Tibial artery (tissue), 4 donors: ENCODE data around the gene NPFFR1.

Experiments used
- DNase-seq, 2 donors: peaks; one replicate each; pipeline ENCODE4 v3.0.0-alpha.2; 2019
- H3K27ac ChIP-seq, 2 donors: fragments of 200-600 bp; sonication (generic) in 1 of 2; 1 replicate in 1 of 2; 2 replicates in 1 of 2; pipeline ENCODE4 v1.5.1; 2018 to 2019; ENCODE audit warnings: mild to moderate bottlenecking in 1 of 2
- H3K27me3 ChIP-seq, 2 donors: fragments of 200-600 bp; sonication (generic) in 1 of 2; one replicate each; pipeline versions ENCODE4 v1.5.1 to v1.6.0; 2016 to 2019
- H3K36me3 ChIP-seq, 3 donors: fragments of 200-600 bp; sonication (generic) in 2 of 3; one replicate each; pipeline ENCODE4 v1.5.1; 2016 to 2019; ENCODE audit warnings: mild to moderate bottlenecking in 2 of 3
- H3K4me1 ChIP-seq, 4 donors: fragments of 200-600 bp; sonication (generic) in 2 of 4; 1 replicate in 3 of 4; 2 replicates in 1 of 4; pipeline ENCODE4 v1.5.1; 2016 to 2019
- H3K4me3 ChIP-seq, 2 donors: fragments of 200-600 bp; sonication (generic) in 1 of 2; 1 replicate in 1 of 2; 2 replicates in 1 of 2; pipeline ENCODE4 v1.5.1; 2018 to 2019; ENCODE audit warnings: mild to moderate bottlenecking in 2 of 2
- H3K9me3 ChIP-seq, 3 donors: fragments of 200-600 bp; sonication (generic) in 1 of 3; one replicate each; pipeline ENCODE4 v1.5.1; 2016 to 2019
- CTCF ChIP-seq, 2 experiments: fragments of 200-600 bp in 1 of 2; fragments of 450-650 bp in 1 of 2; IDR thresholded peaks; one replicate each; pipeline ENCODE4 v1.5.1; 2017 to 2019; ENCODE audit warnings: antibody characterized with exemption in 2 of 2, mild to moderate bottlenecking in 1 of 2, moderate library complexity in 1 of 2
- intact Hi-C: fragments of 100-400 bp; cut with DNase I; formaldehyde crosslinking; loops from one replicate; pipeline ENCODE4 v1.15.0; 2023; ENCODE audit warnings: low total_unique reads

Gene NPFFR1

GRCh38 chr10:70285476-70285831, 1.6 kb upstream of the NPFFR1 start:
- H3K9me3 ChIP-seq, result no peaks in the 10 kb centered on the region
- peaks cover 0 to 53% of the 10 kb centered on the region in 2 donors for H3K27me3 ChIP-seq
- intact Hi-C loops, result no loop called here
- no peak for TF ChIP-seq CTCF (IDR thresholded peaks at IDR 0.05)
- peaks cover 0 to 14% (median 12%) of the 10 kb centered on the region in 4 donors for H3K4me1 ChIP-seq
- H3K27ac ChIP-seq, result no peak overlapping the region
- no peaks in the 10 kb centered on the region for H3K36me3 ChIP-seq
- no peak for DNase-seq
- H3K4me3 ChIP-seq, result no peak overlapping the region

GRCh38 chr10:70284542-70285475, 1.0 kb upstream of the NPFFR1 start:
- Histone ChIP-seq H3K27ac (no peak overlapping the region), H3K9me3 (no peaks in the 10 kb centered on the region), H3K4me3 (no peak overlapping the region), H3K36me3 (no peaks in the 10 kb centered on the region), H3K27me3 (peaks cover 0 to 53% of the 10 kb centered on the region in 2 donors), H3K4me1 (peaks cover 0 to 9% (median 8%) of the 10 kb centered on the region in 4 donors)
- no peak for DNase-seq
- TF ChIP-seq CTCF (IDR thresholded peaks at IDR 0.05), result no peak
- intact Hi-C loops, result no loop called here

- no peak overlapping the region for H3K4me3 ChIP-seq
- peaks cover 0 to 9% (median 8%) of the 10 kb centered on the region in 4 donors for H3K4me1 ChIP-seq
- H3K36me3 ChIP-seq, result no peaks in the 10 kb centered on the region
- intact Hi-C loops, result no loop called here
- DNase-seq, result no peak
- H3K27ac ChIP-seq, result no peak overlapping the region
- TF ChIP-seq CTCF (IDR thresholded peaks at IDR 0.05), result no peak
- H3K9me3 ChIP-seq, result no peaks in the 10 kb centered on the region
- peaks cover 0 to 50% of the 10 kb centered on the region in 2 donors for H3K27me3 ChIP-seq
These were observed 746 bp downstream of the NPFFR1 start for GRCh38 chr10:70283071-70283444.

DNA sequence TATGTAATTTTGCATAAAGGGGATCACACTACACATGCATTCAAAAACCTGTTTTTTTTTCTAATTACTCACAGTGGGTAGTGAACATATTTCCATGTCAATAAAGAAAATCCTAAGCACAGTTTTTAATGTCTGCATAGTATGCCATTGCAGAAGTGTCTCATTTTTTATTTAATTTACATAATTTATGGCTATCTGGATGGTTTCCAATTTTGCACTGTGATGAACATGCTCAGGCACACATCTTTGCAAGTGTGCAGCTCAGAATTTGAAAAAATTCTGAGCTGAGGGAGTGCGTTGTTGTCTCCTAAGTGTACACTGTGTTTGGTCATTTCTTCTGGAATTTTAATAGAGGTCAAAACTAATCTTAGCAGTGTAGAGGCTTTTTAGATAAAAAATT, 2.2 kb downstream of the NPFFR1 start:
- intact Hi-C loops, result no loop called here
- H3K27me3 ChIP-seq, result peaks cover 0 to 40% of the 10 kb centered on the region in 2 donors

GRCh38 chr10:70280099-70280498, 3.7 kb downstream of the NPFFR1 start:
- Histone ChIP-seq H3K9me3 (no peaks in the 10 kb centered on the region), H3K4me3 (no peak overlapping the region), H3K27ac (no peak overlapping the region), H3K27me3 (peaks cover 0 to 25% of the 10 kb centered on the region in 2 donors), H3K4me1 (peaks cover 0 to 9% (median 8%) of the 10 kb centered on the region in 4 donors), H3K36me3 (no peaks in the 10 kb centered on the region)
- intact Hi-C loops, result no loop called here
- TF ChIP-seq CTCF (IDR thresholded peaks at IDR 0.05), result no peak
- DNase-seq, result no peak

More for the DNA sequence above, 2.2 kb downstream of the NPFFR1 start:
- Histone ChIP-seq H3K4me1 (peaks cover 0 to 9% (median 8%) of the 10 kb centered on the region in 4 donors), H3K36me3 (no peaks in the 10 kb centered on the region), H3K4me3 (no peak overlapping the region), H3K9me3 (no peaks in the 10 kb centered on the region), H3K27ac (no peak overlapping the region)
- TF ChIP-seq CTCF (IDR thresholded peaks at IDR 0.05), result no peak
- DNase-seq, result no peak
